HUES48 (cell line): ENCODE data around the gene SLC39A8.
"Not testable (repeated sequence)": the region's sequence is repeated elsewhere in the genome, so short reads cannot be mapped to it uniquely, and the experiment has no call there.

ENCODE experiments used
- H3K27ac ChIP-seq: one replicate; pipeline ENCODE4 v1.7.0; 2013; ENCODE audit warnings: low read depth, low read length, inconsistent platforms
- H3K27me3 ChIP-seq: 2 replicates; pipeline ENCODE4 v1.6.1; 2013; ENCODE audit warnings: mild to moderate bottlenecking, low read length; ENCODE audit not compliant: control insufficient read depth, insufficient read depth
- H3K36me3 ChIP-seq: 2 replicates; pipeline ENCODE4 v1.6.1; 2013; ENCODE audit warnings: low read length; ENCODE audit not compliant: control insufficient read depth, insufficient read depth
- H3K4me1 ChIP-seq: 2 replicates; pipeline ENCODE4 v1.6.1; 2013; ENCODE audit warnings: mild to moderate bottlenecking, low read length; ENCODE audit not compliant: control insufficient read depth, insufficient read depth
- H3K4me3 ChIP-seq: 2 replicates; pipeline ENCODE4 v1.5.1; 2013; ENCODE audit warnings: mild to moderate bottlenecking, low read depth, low read length
- H3K9ac ChIP-seq: 2 replicates; pipeline ENCODE4 v1.6.1; 2013; ENCODE audit warnings: mild to moderate bottlenecking, low read depth, low read length, moderate library complexity
- H3K9me3 ChIP-seq: 2 replicates; pipeline ENCODE4 v1.6.1; 2013; ENCODE audit warnings: low read length; ENCODE audit not compliant: control insufficient read depth, insufficient read depth

SLC39A8 gene

GRCh38 chr4:102263024-102263787 is 82.1 kb downstream of the SLC39A8 start:
- H3K9me3 ChIP-seq = no peaks in the 10 kb centered on the region
- no peaks in the 10 kb centered on the region for H3K4me1 ChIP-seq
- H3K27me3 ChIP-seq = no peaks in the 10 kb centered on the region
- no peak overlapping the region for H3K4me3 ChIP-seq
- no peak overlapping the region for H3K27ac ChIP-seq
- H3K36me3 ChIP-seq = peaks cover 3% of the 10 kb centered on the region; the same call in 1 of the 2 replicates
- H3K9ac ChIP-seq = no peak overlapping the region

- H3K4me1 ChIP-seq = no peaks in the 10 kb centered on the region
These were observed 85.6 kb downstream of the SLC39A8 start for GRCh38 chr4:102259702-102260101.

GRCh38 chr4:102259081-102259480 is 86.2 kb downstream of the SLC39A8 start:
- Histone ChIP-seq H3K9me3 (no peaks in the 10 kb centered on the region), H3K36me3 (no peaks in the 10 kb centered on the region), H3K9ac (no peak overlapping the region), H3K27ac (no peak overlapping the region), H3K4me3 (no peak overlapping the region), H3K4me1 (no peaks in the 10 kb centered on the region), H3K27me3 (no peaks in the 10 kb centered on the region)

More at GRCh38 chr4:102259702-102260101, 85.6 kb downstream of the SLC39A8 start:
- no peak overlapping the region for H3K27ac ChIP-seq
- no peaks in the 10 kb centered on the region for H3K9me3 ChIP-seq
- no peaks in the 10 kb centered on the region for H3K27me3 ChIP-seq
- no peak overlapping the region for H3K9ac ChIP-seq
- H3K4me3 ChIP-seq = no peak overlapping the region
- no peaks in the 10 kb centered on the region for H3K36me3 ChIP-seq

- Histone ChIP-seq H3K27ac (no peak overlapping the region), H3K9me3 (no peaks in the 10 kb centered on the region), H3K4me1 (no peaks in the 10 kb centered on the region), H3K36me3 (no peaks in the 10 kb centered on the region), H3K4me3 (no peak overlapping the region), H3K9ac (no peak overlapping the region), H3K27me3 (no peaks in the 10 kb centered on the region)
These were observed 89.0 kb downstream of the SLC39A8 start for GRCh38 chr4:102256321-102256720.

- Histone ChIP-seq H3K4me3 (no peak overlapping the region), H3K9ac (no peak overlapping the region), H3K27me3 (no peaks in the 10 kb centered on the region), H3K36me3 (no peaks in the 10 kb centered on the region), H3K27ac (no peak overlapping the region), H3K9me3 (no peaks in the 10 kb centered on the region), H3K4me1 (no peaks in the 10 kb centered on the region)
These were observed 91.4 kb downstream of the SLC39A8 start for GRCh38 chr4:102253860-102254259.

- Histone ChIP-seq H3K9me3 (no peaks in the 10 kb centered on the region), H3K27ac (no peak overlapping the region), H3K36me3 (no peaks in the 10 kb centered on the region), H3K27me3 (no peaks in the 10 kb centered on the region), H3K4me3 (no peak overlapping the region), H3K4me1 (no peaks in the 10 kb centered on the region), H3K9ac (no peak overlapping the region)
These were observed 93.1 kb downstream of the SLC39A8 start for GRCh38 chr4:102252171-102252570.

- Histone ChIP-seq H3K9ac (no peak overlapping the region), H3K27ac (no peak overlapping the region), H3K27me3 (no peaks in the 10 kb centered on the region), H3K4me1 (no peaks in the 10 kb centered on the region), H3K4me3 (no peak overlapping the region), H3K9me3 (no peaks in the 10 kb centered on the region), H3K36me3 (no peaks in the 10 kb centered on the region)
These were observed 94.9 kb downstream of the SLC39A8 start for GRCh38 chr4:102250341-102250740.

- H3K9ac ChIP-seq = no peak overlapping the region
- H3K9me3 ChIP-seq = no peaks in the 10 kb centered on the region
- no peak overlapping the region for H3K4me3 ChIP-seq
- no peaks in the 10 kb centered on the region for H3K27me3 ChIP-seq
- H3K27ac ChIP-seq = no peak overlapping the region
- no peaks in the 10 kb centered on the region for H3K4me1 ChIP-seq
- no peaks in the 10 kb centered on the region for H3K36me3 ChIP-seq
These were observed 98.2 kb downstream of the SLC39A8 start for GRCh38 chr4:102247041-102247440.

- Histone ChIP-seq H3K9ac (no peak overlapping the region), H3K4me3 (no peak overlapping the region), H3K27ac (no peak overlapping the region), H3K9me3 (no peaks in the 10 kb centered on the region), H3K27me3 (no peaks in the 10 kb centered on the region), H3K36me3 (no peaks in the 10 kb centered on the region), H3K4me1 (no peaks in the 10 kb centered on the region)
These were observed 98.9 kb downstream of the SLC39A8 start for GRCh38 chr4:102246416-102246815.

GRCh38 chr4:102244878-102245535 is 100.3 kb downstream of the SLC39A8 start:
- H3K36me3 ChIP-seq = no peaks in the 10 kb centered on the region
- no peaks in the 10 kb centered on the region for H3K4me1 ChIP-seq
- no peak overlapping the region for H3K27ac ChIP-seq
- no peaks in the 10 kb centered on the region for H3K9me3 ChIP-seq
- no peak overlapping the region for H3K4me3 ChIP-seq
- no peak overlapping the region for H3K9ac ChIP-seq
- H3K27me3 ChIP-seq = no peaks in the 10 kb centered on the region

- H3K4me3 ChIP-seq, H3K9ac ChIP-seq, H3K9me3 ChIP-seq, H3K27me3 ChIP-seq, H3K36me3 ChIP-seq, H3K27ac ChIP-seq, H3K4me1 ChIP-seq: not testable (repeated sequence)
These were observed 102.0 kb downstream of the SLC39A8 start for GRCh38 chr4:102243296-102243695.
